ENCODE data around the gene TTLL9. TPM values are rescaled to one million over a fixed set of nuclear protein-coding genes. Genes with fewer than 3 reads are reported as not detected.

The TTLL9 gene
- total RNA-seq, 4 donors from 2014 or later = 0.09 to 0.38 TPM; not detected in 2

DNA sequence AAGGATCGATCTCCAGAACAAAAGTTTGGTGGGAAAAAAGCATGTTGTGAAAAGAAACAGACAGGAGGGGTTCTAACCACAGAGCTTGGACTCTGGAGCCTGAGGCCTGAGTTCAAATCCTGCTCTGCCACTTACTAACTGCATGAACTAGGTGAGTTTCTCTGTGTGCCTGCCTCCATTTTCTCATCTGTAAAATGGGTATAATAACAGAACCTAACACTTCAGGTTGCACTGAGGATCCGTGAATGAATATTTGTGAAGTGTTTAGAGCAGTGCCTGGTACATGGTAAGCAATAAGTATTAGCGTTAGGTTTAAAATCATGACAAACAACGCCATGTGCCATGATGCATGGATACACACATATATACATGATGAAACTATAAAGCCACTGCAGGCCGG, 36.6 kb downstream of the TTLL9 start:
- H3K27me3 ChIP-seq = no peaks in the 10 kb centered on the region
- TF ChIP-seq, protein P1, sequence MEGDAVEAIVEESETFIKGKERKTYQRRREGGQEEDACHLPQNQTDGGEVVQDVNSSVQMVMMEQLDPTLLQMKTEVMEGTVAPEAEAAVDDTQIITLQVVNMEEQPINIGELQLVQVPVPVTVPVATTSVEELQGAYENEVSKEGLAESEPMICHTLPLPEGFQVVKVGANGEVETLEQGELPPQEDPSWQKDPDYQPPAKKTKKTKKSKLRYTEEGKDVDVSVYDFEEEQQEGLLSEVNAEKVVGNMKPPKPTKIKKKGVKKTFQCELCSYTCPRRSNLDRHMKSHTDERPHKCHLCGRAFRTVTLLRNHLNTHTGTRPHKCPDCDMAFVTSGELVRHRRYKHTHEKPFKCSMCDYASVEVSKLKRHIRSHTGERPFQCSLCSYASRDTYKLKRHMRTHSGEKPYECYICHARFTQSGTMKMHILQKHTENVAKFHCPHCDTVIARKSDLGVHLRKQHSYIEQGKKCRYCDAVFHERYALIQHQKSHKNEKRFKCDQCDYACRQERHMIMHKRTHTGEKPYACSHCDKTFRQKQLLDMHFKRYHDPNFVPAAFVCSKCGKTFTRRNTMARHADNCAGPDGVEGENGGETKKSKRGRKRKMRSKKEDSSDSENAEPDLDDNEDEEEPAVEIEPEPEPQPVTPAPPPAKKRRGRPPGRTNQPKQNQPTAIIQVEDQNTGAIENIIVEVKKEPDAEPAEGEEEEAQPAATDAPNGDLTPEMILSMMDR (IDR thresholded peaks at IDR 0.05) = no peak
- TF ChIP-seq POLR2A (IDR thresholded peaks at IDR 0.05) = no peak
- no peak overlapping the region for H3K4me3 ChIP-seq
- no peak overlapping the region for H3K27ac ChIP-seq
- no peak for DNase-seq
- peaks cover 0 to 9% (median 0%) of the 10 kb centered on the region in 3 donors for H3K4me1 ChIP-seq
- 82 to 90% methylated on average over 4 to 5 of the region's 5 CpGs for WGBS, 2 donors
- intact Hi-C loops (cut with DNase I) = no loop called here
- no peaks in the 10 kb centered on the region for H3K9me3 ChIP-seq
- H3K36me3 ChIP-seq = no peaks in the 10 kb centered on the region

DNA sequence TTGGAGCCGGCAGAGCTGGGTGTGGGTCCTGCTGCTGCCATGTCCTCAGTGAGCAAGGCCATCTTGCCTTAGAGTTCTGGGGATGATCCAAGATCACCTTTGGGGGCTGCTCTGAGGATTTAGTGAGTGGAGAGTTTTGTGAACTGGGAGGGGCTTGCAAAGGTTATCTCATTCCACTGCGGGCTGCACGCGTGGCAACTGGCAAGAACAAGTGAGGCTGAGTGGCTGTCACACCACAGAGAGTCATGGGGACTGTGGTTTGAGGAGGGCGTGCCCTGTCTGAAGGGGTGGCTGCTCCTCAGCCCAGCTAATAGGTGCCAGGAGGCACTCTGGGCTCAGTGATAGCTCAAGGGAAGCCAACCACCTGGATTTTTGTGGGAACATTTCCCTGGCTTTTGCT, 37.6 kb downstream of the TTLL9 start:
- no peak overlapping the region for H3K4me3 ChIP-seq
- no peak for DNase-seq
- intact Hi-C loops (cut with DNase I) = no loop called here
- H3K27me3 ChIP-seq = no peaks in the 10 kb centered on the region
- no peak for TF ChIP-seq POLR2A (IDR thresholded peaks at IDR 0.05)
- TF ChIP-seq, protein P1 (IDR thresholded peaks at IDR 0.05) = no peak
- WGBS, 2 donors = 67 to 90% methylated on average over 2 to 4 of the region's 5 CpGs
- no peaks in the 10 kb centered on the region for H3K36me3 ChIP-seq
- peaks cover 0 to 9% (median 0%) of the 10 kb centered on the region in 3 donors for H3K4me1 ChIP-seq
- peak overlapping the region in 1 of 4 donors; percentile 39 for H3K27ac ChIP-seq
- no peaks in the 10 kb centered on the region for H3K9me3 ChIP-seq

DNA sequence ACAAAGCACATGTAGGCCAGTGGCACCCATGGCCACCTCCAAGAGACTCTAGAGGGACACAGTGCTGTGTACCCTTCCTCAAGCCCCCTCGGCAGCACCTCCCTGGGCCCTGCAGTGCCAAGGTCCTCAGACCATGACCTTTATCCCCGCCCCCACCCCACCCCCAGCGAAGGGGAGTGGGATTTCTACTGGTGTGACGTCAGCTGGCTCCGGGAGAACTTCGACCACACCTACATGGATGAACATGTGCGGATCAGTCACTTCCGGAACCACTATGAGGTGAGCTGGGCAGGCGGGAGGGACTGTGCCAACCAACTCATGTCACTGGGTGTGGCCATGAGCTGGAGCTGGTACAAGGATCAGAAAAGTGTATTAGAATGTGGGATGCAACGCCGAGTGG, 38.0 kb downstream of the TTLL9 start:
- no peak overlapping the region for H3K4me3 ChIP-seq
- intact Hi-C loops (cut with DNase I) = no loop called here
- no peaks in the 10 kb centered on the region for H3K9me3 ChIP-seq
- no peaks in the 10 kb centered on the region for H3K36me3 ChIP-seq
- TF ChIP-seq, protein P1 (IDR thresholded peaks at IDR 0.05) = no peak
- TF ChIP-seq POLR2A (IDR thresholded peaks at IDR 0.05) = no peak
- H3K27me3 ChIP-seq = no peaks in the 10 kb centered on the region
- peaks cover 0 to 9% (median 0%) of the 10 kb centered on the region in 3 donors for H3K4me1 ChIP-seq
- peak overlapping the region in 1 of 4 donors; percentile 39 for H3K27ac ChIP-seq
- 36 to 91% methylated on average over 6 to 8 of the region's 11 CpGs for WGBS, 2 donors
- no peak for DNase-seq

DNA sequence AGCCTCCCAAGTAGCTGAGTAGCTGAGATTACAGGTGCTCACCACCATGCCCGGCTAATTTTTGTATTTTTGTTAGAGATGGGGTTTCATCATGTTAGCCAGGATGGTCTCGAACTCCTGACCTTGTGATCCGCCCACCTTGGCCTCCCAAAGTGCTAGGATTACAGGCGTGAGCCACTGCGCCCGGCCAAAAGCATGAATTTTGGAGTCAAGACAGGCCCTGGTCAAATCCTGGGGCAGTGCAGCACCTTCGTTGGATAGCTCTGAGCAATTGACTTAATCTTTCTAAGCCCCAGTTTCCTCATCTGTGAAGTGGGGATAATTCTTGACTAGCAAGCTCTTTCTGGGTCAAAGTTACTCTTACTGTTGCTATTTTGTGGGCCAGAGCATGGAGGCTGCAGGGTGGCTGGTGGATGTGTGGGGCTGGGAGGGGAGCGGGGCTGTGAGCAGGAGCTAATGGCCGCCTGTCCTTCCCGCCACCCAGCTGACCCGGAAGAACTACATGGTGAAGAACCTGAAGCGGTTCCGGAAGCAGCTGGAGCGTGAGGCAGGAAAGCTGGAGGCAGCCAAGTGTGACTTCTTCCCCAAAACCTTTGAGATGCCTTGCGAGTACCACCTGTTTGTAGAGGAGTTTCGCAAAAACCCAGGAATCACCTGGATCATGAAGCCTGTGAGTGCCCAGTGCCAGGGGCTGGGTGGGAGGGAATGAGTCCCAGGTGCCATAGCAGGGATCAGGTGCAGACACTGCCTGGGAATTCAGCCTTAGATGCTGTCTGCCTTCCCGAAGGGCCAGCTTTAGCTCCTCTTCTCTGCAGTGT, 39.0 kb downstream of the TTLL9 start:
- H3K36me3 ChIP-seq = no peaks in the 10 kb centered on the region
- intact Hi-C loops (cut with DNase I) = no loop called here
- 80 to 85% methylated on average over 9 to 15 of the region's 17 CpGs for WGBS, 2 donors
- H3K9me3 ChIP-seq = no peaks in the 10 kb centered on the region
- no peaks in the 10 kb centered on the region for H3K27me3 ChIP-seq
- TF ChIP-seq POLR2A (IDR thresholded peaks at IDR 0.05) = no peak
- TF ChIP-seq, protein P1 (IDR thresholded peaks at IDR 0.05) = no peak
- peaks cover 0 to 18% (median 0%) of the 10 kb centered on the region in 3 donors for H3K4me1 ChIP-seq
- DNase-seq = no peak
- no peak overlapping the region for H3K27ac ChIP-seq
- H3K4me3 ChIP-seq = no peak overlapping the region

DNA sequence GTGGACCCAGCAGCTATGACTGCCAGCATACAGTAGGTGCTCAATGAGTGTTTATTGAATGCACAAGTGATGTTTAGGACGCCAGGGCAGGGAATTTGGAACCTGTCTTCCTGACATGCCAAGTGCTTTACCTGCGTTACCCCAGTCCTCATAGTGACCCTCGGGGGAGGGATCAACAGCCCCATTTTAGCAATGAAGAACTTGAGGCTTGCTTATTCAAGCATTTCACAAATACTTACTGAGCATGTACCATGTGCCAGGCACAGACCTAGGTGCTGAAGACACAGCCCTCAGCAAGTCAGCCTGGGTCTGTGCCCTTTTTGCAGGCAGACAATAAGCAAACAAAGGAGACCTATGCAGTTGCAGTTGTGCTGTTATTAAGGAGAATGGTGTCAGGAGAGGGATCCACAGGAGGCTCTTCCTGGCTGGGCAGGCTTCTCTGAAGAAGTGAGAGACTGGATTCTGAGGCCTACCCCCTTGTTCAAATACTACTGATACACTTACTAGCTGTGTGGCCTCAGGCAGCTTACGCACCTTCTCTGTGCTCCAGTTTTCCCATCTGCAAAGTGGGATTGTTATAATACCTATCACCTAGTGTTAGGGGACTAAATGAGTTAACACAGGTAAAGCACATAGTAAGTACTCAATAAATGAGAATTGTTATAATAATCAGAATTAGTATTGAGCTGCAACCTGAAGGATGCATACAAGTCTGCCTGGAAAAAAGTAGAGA, 39.8 kb downstream of the TTLL9 start:
- intact Hi-C loops (cut with DNase I) = no loop called here
- H3K36me3 ChIP-seq = no peaks in the 10 kb centered on the region
- WGBS, 2 donors = 62 to 75% methylated on average over 3 to 4 of the region's 4 CpGs

More for the DNA sequence above, 39.8 kb downstream of the TTLL9 start:
- Histone ChIP-seq H3K9me3 (no peaks in the 10 kb centered on the region), H3K4me3 (no peak overlapping the region), H3K27ac (no peak overlapping the region), H3K27me3 (no peaks in the 10 kb centered on the region), H3K4me1 (peaks cover 0 to 26% (median 0%) of the 10 kb centered on the region in 3 donors)
- TF ChIP-seq, protein P1 (IDR thresholded peaks at IDR 0.05) = no peak
- TF ChIP-seq POLR2A (IDR thresholded peaks at IDR 0.05) = no peak
- no peak for DNase-seq

Measured in esophagus squamous epithelium (tissue), 5 donors.